Activated CD4-positive, alpha-beta memory T cell treated with anti-CD3 and anti-CD28 coated beads, Interleukin-2, amount 10 ng/mL, durations not matched to agents 7 days and 5 days (primary cell): Measurements from ENCODE around the gene JAG2. TPM values are rescaled to one million over a fixed set of nuclear protein-coding genes. Genes with fewer than 3 reads are reported as not detected.

Source experiments
- CTCF ChIA-PET: fragments of 350-600 bp; sonication (Branson Sonifier 250); formaldehyde crosslinking; loops from one replicate; lab custom pipeline; 2021; ENCODE audit warnings: antibody characterized with exemption, inconsistent platforms; lab: Charles Lee
- POLR2A ChIA-PET: fragments of 350-600 bp; sonication (Branson Sonifier 250); formaldehyde crosslinking; loops from one replicate; lab custom pipeline; 2021; ENCODE audit warnings: antibody characterized with exemption; lab: Charles Lee
- DNase-seq: peaks from one replicate; pipeline ENCODE4 v3.0.0-alpha.2; 2020
- H3K27ac Mint-ChIP-seq: one replicate; pipeline ENCODE4 v1.8.0; 2021; ENCODE audit warnings: mild to moderate bottlenecking, mixed read lengths
- H3K27me3 Mint-ChIP-seq: one replicate; pipeline ENCODE4 v1.8.0; 2021; ENCODE audit warnings: mixed read lengths
- H3K36me3 Mint-ChIP-seq: one replicate; pipeline ENCODE4 v1.8.0; 2021; ENCODE audit warnings: low read depth, mixed read lengths
- H3K4me1 Mint-ChIP-seq: one replicate; pipeline ENCODE4 v1.8.0; 2021; ENCODE audit warnings: mixed read lengths
- H3K4me3 Mint-ChIP-seq: one replicate; pipeline ENCODE4 v1.8.0; 2021; ENCODE audit warnings: mild to moderate bottlenecking, mixed read lengths
- H3K9me3 Mint-ChIP-seq: one replicate; pipeline ENCODE4 v1.8.0; 2021; ENCODE audit warnings: mixed read lengths
- total RNA-seq, 2 experiments: library from RNA; stranded (reverse); gene quantifications; one replicate each; pipeline ENCODE4 v1.2.3, GENCODE V29; 2021

Gene JAG2
- total RNA-seq, 2 experiments from 2014 or later = 2.6 to 3.0 TPM

GRCh38 chr14:105173901-105174894 is 5.6 kb upstream of the JAG2 start:
- Mint-ChIP-seq H3K36me3 (no peaks in the 10 kb centered on the region), H3K27ac (peak overlapping the region; percentile 52), H3K9me3 (no peaks in the 10 kb centered on the region), H3K4me1 (peaks cover 28% of the 10 kb centered on the region), H3K4me3 (no peak overlapping the region), H3K27me3 (peaks cover 15% of the 10 kb centered on the region)
- ChIA-PET POLR2A (no interaction called here), CTCF (no interaction called here)
- peak; percentile 71 for DNase-seq

GRCh38 chr14:105173145-105173544 is 4.6 kb upstream of the JAG2 start:
- no peak for DNase-seq
- CTCF ChIA-PET = interaction anchor here (1.5 kb wide), 1 partner anchor 9 kb away, joined by 4 read pairs; no protein-coding TSS in a partner anchor
- peaks cover 29% of the 10 kb centered on the region for H3K4me1 Mint-ChIP-seq
- POLR2A ChIA-PET = interaction anchor here (1.3 kb wide), 1 partner anchor 152 kb away, joined by 4 read pairs; the partner anchor contains the start of gene CDCA4
- H3K9me3 Mint-ChIP-seq = no peaks in the 10 kb centered on the region
- H3K27me3 Mint-ChIP-seq = peaks cover 15% of the 10 kb centered on the region
- no peak overlapping the region for H3K27ac Mint-ChIP-seq
- H3K4me3 Mint-ChIP-seq = no peak overlapping the region
- H3K36me3 Mint-ChIP-seq = no peaks in the 10 kb centered on the region

DNA sequence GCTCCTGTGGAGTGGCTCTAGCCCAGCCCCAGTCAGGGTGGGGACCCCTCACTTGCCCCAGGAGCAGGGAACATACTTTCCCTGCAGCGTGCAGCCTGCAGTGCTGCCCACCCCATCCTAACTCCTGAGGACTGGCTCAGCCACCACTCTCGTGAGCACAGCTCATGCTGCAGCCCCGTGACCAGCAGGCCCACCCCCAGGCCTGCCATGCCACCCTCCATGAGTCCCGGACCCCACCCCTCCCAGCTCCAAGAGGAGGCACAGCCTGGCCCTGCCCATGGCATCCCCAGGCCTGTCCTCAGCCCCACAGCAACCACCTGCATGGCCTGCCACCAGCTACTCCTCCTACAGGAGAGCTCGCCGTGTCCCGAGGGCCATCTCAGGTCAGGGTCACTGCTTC is 3.9 kb upstream of the JAG2 start:
- ChIA-PET CTCF (interaction anchor here (1.5 kb wide), 1 partner anchor 10 kb away, joined by 4 read pairs; no protein-coding TSS in a partner anchor), POLR2A (interaction anchor here (0.7 to 1.3 kb wide), 2 partner anchors 23 to 152 kb away, joined by 3 to 4 read pairs; partner anchors contain the start of gene CDCA4)
- H3K27me3 Mint-ChIP-seq = peaks cover 15% of the 10 kb centered on the region
- no peaks in the 10 kb centered on the region for H3K9me3 Mint-ChIP-seq
- no peaks in the 10 kb centered on the region for H3K36me3 Mint-ChIP-seq
- no peak for DNase-seq
- H3K4me3 Mint-ChIP-seq = no peak overlapping the region
- H3K27ac Mint-ChIP-seq = no peak overlapping the region
- H3K4me1 Mint-ChIP-seq = peaks cover 29% of the 10 kb centered on the region

DNA sequence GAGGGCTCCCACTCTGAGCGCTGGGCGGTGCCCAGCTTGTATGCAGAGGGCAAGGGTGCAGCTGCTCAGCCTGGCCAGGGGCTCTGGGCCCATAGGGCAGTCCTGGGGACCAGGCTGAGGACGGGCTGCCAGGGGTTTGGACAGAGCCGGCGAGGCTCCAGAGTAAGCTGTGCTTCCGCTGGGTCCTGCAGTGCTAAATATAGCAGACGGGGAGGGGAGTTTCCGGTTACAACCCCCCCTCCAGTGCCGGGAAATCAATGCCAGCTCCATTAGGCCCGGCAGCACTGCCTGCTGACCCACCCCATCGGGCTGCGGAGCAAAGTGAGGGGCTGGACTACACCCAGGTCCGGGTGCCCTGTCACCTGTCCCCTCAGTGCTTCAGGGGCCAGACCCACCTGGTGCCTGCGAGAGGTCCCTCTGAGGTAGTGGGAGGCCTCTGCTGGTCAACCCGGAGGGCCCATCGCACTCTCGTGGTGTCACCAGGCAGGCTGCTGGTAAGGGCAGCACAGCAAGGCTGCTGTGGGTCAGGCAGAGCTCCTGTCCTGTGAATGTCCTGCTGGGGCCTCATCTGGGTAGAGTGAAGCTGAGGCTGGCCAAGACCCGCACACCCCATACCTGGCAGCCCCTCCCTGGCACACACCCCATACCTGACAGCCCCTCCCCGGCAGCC is 2.6 kb upstream of the JAG2 start:
- Mint-ChIP-seq H3K4me1 (peaks cover 29% of the 10 kb centered on the region), H3K36me3 (no peaks in the 10 kb centered on the region), H3K4me3 (no peak overlapping the region), H3K9me3 (no peaks in the 10 kb centered on the region), H3K27ac (no peak overlapping the region), H3K27me3 (peaks cover 22% of the 10 kb centered on the region)
- DNase-seq = no peak
- ChIA-PET POLR2A (interaction anchor here (1.3 kb wide), 1 partner anchor 77 kb away, joined by 3 read pairs; the partner anchor contains the start of gene BTBD6), CTCF (no interaction called here)

GRCh38 chr14:105169776-105170655 is 1.4 kb upstream of the JAG2 start:
- no peak overlapping the region for H3K27ac Mint-ChIP-seq
- POLR2A ChIA-PET = interaction anchor here (1.1 to 1.3 kb wide), 3 partner anchors 10 to 78 kb away, joined by 3 to 5 read pairs (median 4); partner anchors contain the start of gene BTBD6

DNA sequence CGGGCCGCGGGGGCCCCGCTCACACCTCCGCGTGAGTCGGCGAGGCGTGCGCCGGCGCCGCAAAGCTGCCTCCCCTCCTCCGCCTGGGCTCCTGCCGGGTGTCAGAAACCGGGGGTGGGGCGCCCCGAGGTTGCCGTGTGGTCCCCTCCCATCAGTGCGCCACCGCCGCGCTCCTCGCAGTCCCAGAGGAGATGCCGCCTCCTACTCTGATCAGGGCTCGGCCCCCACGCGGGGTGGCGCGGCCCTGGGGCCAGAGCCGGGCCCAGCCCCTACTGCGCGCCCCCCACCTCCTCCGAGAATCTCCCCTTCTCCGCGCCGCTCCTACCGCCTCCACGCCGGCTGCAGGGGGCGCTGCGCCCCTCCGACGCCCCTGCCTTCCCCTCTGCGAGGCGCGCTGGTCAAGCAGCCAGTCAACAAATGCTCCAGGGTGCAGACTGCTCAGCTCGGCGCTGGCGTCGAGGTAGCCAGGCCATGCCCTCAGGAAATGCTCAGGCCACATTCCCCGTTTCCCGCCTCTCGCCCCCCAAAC is 467 bp upstream of the JAG2 start:
- peak overlapping the region; percentile 56 for H3K4me3 Mint-ChIP-seq
- peaks cover 22% of the 10 kb centered on the region for H3K27me3 Mint-ChIP-seq
- no peak overlapping the region for H3K27ac Mint-ChIP-seq
- no peaks in the 10 kb centered on the region for H3K36me3 Mint-ChIP-seq
- no peaks in the 10 kb centered on the region for H3K9me3 Mint-ChIP-seq
- H3K4me1 Mint-ChIP-seq = peaks cover 18% of the 10 kb centered on the region
- CTCF ChIA-PET = interaction anchor here (0.6 to 1.1 kb wide), 3 partner anchors 133 to 202 kb away, joined by 3 to 4 read pairs (median 4); no protein-coding TSS in a partner anchor
- POLR2A ChIA-PET = interaction anchor here (1.1 to 1.2 kb wide), 2 partner anchors 11 to 26 kb away, joined by 4 to 5 read pairs; no protein-coding TSS in a partner anchor
- peak; percentile 38 for DNase-seq

More at GRCh38 chr14:105169776-105170655, 1.4 kb upstream of the JAG2 start:
- H3K27me3 Mint-ChIP-seq = peaks cover 22% of the 10 kb centered on the region
- H3K4me3 Mint-ChIP-seq = peak overlapping the region; percentile 56
- H3K4me1 Mint-ChIP-seq = peaks cover 27% of the 10 kb centered on the region
- CTCF ChIA-PET = interaction anchor here (0.6 to 1.1 kb wide), 3 partner anchors 40 to 201 kb away, joined by 3 to 4 read pairs (median 3); no protein-coding TSS in a partner anchor
- no peaks in the 10 kb centered on the region for H3K9me3 Mint-ChIP-seq
- no peak for DNase-seq
- no peaks in the 10 kb centered on the region for H3K36me3 Mint-ChIP-seq

- no peaks in the 10 kb centered on the region for H3K9me3 Mint-ChIP-seq
- H3K27me3 Mint-ChIP-seq = peaks cover 22% of the 10 kb centered on the region
- no peaks in the 10 kb centered on the region for H3K36me3 Mint-ChIP-seq
- DNase-seq = no peak
- ChIA-PET CTCF (no interaction called here), POLR2A (interaction anchor here (1.1 to 1.3 kb wide), 3 partner anchors 14 to 103 kb away, joined by 3 to 5 read pairs (median 4); partner anchors contain the start of gene GPR132)
- H3K27ac Mint-ChIP-seq = no peak overlapping the region
- H3K4me1 Mint-ChIP-seq = peaks cover 16% of the 10 kb centered on the region
- peak overlapping the region; percentile 37 for H3K4me3 Mint-ChIP-seq
Observed at GRCh38 chr14:105168093-105168420, 519 bp downstream of the JAG2 start.

DNA sequence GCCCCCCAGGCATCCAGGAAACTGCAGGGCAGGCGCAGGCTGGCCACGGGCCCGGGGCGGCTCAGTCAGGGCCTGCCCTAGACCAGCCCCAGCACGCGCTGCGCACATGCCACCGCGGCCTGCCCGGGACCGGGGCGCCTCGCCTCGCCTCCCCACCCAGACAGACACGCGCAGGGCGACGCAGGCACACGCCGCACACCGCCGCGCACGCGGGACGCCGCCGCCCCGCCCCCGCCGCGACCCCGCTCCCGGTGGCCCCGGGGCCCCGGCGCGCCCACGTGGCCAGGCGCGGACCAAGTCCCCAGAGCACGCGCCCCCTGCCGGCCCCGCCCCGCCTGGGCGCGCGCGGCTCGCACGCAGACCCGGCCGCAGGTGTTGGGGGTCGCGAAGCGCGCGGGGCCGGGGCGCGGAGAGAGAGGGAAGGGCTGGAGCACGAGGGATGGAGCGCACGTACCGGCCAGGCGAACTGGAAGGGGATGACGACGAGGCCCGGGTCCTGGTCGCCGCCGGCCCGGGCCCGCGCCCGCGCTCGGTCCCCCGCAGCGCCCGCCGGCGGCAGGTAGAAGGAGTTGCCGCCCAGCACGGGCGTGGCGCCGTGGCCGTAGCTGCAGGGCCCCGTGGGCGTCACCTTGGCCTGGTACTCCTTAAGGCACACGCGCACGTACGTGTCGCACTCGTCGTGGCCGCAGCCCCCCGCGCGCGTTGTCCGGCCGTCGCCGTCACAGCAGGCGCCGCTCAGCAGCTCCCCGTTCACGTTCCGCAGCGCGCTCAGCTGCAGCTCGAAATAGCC is 1.1 kb downstream of the JAG2 start:
- Mint-ChIP-seq H3K9me3 (no peaks in the 10 kb centered on the region), H3K4me3 (peak overlapping the region; percentile 37), H3K27ac (no peak overlapping the region), H3K36me3 (no peaks in the 10 kb centered on the region), H3K4me1 (peaks cover 16% of the 10 kb centered on the region), H3K27me3 (peaks cover 22% of the 10 kb centered on the region)
- CTCF ChIA-PET = no interaction called here
- POLR2A ChIA-PET = interaction anchor here (1.1 to 1.3 kb wide), 3 partner anchors 15 to 102 kb away, joined by 3 to 5 read pairs (median 4); partner anchors contain the start of gene GPR132
- no peak for DNase-seq

- ChIA-PET CTCF (interaction anchor here (1.2 kb wide), 1 partner anchor 76 kb away, joined by 3 read pairs; no protein-coding TSS in a partner anchor), POLR2A (no interaction called here)
- Mint-ChIP-seq H3K4me1 (peaks cover 14% of the 10 kb centered on the region), H3K9me3 (no peaks in the 10 kb centered on the region), H3K27me3 (peaks cover 19% of the 10 kb centered on the region), H3K36me3 (no peaks in the 10 kb centered on the region), H3K4me3 (no peak overlapping the region), H3K27ac (no peak overlapping the region)
- DNase-seq = no peak
Observed at GRCh38 chr14:105166571-105167302, 1.8 kb downstream of the JAG2 start.

- no peak overlapping the region for H3K27ac Mint-ChIP-seq
- POLR2A ChIA-PET = no interaction called here
- H3K36me3 Mint-ChIP-seq = no peaks in the 10 kb centered on the region
Observed at GRCh38 chr14:105165761-105166485, 2.7 kb downstream of the JAG2 start.

More at GRCh38 chr14:105165761-105166485, 2.7 kb downstream of the JAG2 start:
- peaks cover 19% of the 10 kb centered on the region for H3K27me3 Mint-ChIP-seq
- DNase-seq = no peak
- CTCF ChIA-PET = interaction anchor here (1.2 kb wide), 1 partner anchor 76 kb away, joined by 3 read pairs; no protein-coding TSS in a partner anchor
- no peaks in the 10 kb centered on the region for H3K9me3 Mint-ChIP-seq
- H3K4me1 Mint-ChIP-seq = peaks cover 14% of the 10 kb centered on the region
- H3K4me3 Mint-ChIP-seq = no peak overlapping the region
